GM12875 (cell line): ENCODE results near the gene STARD9.

Source experiments
- H3K4me3 ChIP-seq: one replicate; pipeline ENCODE4 v1.5.1; 2011; ENCODE audit warnings: low read depth, low read length, control low read depth
- CTCF ChIP-seq: IDR thresholded peaks from 2 replicates; pipeline ENCODE4 v1.5.1; 2011; ENCODE audit warnings: low read depth, mild to moderate bottlenecking, control low read depth, inconsistent platforms, low read length, moderate library complexity, borderline replicate concordance; ENCODE audit not compliant: insufficient read depth

Gene STARD9

DNA sequence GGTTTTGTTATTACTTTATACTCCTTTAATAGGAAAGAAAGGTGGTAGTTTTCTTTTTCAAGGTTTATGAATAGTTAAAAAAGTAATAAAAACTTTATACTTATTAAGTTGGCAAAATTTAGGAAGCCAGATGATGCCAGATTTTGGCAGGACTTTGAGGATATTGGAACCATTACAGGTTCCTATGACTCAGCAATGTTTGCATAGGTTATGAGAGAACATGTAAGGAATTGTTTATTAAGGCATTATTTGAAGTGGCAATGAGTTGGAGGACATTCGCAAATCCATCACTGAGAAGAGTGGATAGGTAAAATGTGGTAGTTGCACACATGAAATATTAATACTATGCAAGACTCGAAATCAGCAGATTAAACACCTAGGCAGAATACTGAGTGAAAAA lies 131.7 kb downstream of the STARD9 start:
- TF ChIP-seq CTCF, result no peak
- no peak overlapping the region for H3K4me3 ChIP-seq

DNA sequence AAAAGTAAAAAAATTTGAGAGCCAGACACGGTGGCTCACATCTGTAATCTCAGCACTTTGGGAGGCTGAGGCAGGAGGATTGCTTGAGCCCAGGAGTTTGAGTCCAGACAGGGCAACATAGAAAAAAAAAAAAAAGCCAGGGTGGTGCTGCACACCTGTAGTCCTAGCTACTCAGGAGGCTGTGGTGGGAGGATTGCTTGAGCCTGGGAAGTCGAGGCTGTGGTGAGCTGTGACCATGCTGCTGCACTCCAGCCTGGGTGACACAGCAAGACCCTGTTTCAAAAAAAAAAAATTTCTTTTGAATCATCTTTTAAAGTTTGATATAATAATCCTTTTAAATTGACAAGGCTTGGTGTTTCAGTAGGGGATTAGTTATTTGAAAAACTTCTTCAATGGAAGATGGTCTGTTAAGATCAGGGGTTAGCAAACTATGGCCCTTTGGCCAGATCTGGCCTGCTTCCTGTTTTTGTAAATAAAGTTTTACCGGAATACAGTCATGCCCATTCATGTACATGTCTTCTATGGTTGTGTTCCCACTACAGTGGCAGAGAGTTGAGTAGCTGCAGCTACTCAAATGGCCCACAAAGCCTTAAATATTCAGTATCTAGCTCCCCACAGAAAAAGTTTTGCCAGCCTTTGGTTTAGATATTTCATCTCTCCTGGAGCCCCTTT lies 132.6 kb downstream of the STARD9 start:
- H3K4me3 ChIP-seq, result no peak overlapping the region
- TF ChIP-seq CTCF, result no peak

GRCh38 chr15:42710662-42711061 lies 135.3 kb downstream of the STARD9 start:
- no peak for TF ChIP-seq CTCF
- no peak overlapping the region for H3K4me3 ChIP-seq

DNA sequence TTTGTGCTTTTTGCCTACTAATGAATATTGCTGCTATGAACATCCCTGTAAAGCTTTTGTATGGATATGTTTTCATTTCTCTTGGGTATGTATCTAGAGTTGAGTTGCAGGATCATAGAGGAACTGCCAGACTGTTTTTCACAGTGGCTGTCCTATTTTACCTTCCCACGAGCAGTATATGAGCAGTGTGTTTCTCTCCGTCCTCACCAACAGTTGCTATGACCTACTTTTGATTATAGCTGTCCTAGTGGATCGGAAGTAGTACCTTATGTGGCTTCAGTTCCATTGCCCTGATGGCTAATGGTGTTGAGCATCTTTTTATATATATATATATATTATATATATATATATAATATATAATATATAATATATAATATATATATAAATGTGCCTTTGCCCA lies 136.3 kb downstream of the STARD9 start:
- TF ChIP-seq CTCF, result no peak
- no peak overlapping the region for H3K4me3 ChIP-seq

DNA sequence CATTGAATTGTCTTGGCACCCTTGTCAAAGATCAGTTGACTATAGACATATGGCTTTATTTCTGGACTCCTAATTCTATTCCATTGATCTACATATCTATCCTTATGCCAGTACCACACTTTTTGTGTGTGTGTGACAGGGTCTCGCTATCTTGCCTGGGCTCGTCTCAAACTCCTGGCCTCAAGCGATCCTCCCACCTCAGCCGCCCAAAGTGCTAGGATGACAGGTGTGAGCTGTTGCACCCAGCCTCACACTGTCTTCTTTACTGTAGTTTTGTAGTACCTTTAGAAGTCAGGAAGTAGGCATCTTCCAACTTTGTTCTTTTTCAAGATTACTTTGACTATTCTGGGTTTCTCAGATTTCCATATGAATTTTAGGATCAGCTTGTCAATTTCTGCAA lies 137.2 kb downstream of the STARD9 start:
- H3K4me3 ChIP-seq, result no peak overlapping the region
- TF ChIP-seq CTCF, result no peak

GRCh38 chr15:42716125-42716524 lies 140.7 kb downstream of the STARD9 start:
- no peak overlapping the region for H3K4me3 ChIP-seq
- TF ChIP-seq CTCF, result no peak

DNA sequence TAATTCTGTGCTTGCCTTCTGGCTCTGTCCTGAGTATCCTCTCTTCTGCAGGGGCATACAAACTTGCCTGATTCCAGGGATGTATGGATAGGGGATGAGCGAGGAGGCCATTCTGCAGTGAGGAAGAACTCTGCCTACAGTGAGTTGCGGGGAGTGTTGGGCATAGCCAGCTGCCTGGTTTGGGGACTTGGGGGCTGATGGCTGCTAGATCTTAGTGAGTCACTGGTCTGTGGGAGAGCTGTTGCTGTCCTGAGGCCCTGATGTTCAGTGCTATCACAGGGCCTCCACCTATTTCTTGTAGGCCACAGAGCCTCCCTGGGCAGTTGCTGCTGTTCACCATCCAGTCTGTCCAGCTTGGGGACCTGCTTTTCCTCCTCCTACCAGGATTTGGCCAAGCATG lies 141.2 kb downstream of the STARD9 start:
- no peak overlapping the region for H3K4me3 ChIP-seq
- TF ChIP-seq CTCF, result no peak
